ENCODE data around the gene KRT83.

Gene KRT83

GRCh38 chr12:52318241-52318990 lies 2.8 kb downstream of the KRT83 start:
- TF ChIP-seq CTCF (IDR thresholded peaks at IDR 0.05), result no peak

GRCh38 chr12:52317468-52318052 lies 3.6 kb downstream of the KRT83 start:
- TF ChIP-seq CTCF (IDR thresholded peaks at IDR 0.05), result no peak

GRCh38 chr12:52316701-52317100 lies 4.5 kb downstream of the KRT83 start:
- no peak for TF ChIP-seq CTCF (IDR thresholded peaks at IDR 0.05)

GRCh38 chr12:52316290-52316689 lies 4.9 kb downstream of the KRT83 start:
- TF ChIP-seq CTCF (IDR thresholded peaks at IDR 0.05), result no peak

GRCh38 chr12:52315721-52316120 lies 5.5 kb downstream of the KRT83 start:
- peak; percentile 28; the same call in 1 of the 2 replicates for TF ChIP-seq CTCF (IDR thresholded peaks at IDR 0.05)

GRCh38 chr12:52314511-52314910 lies 6.7 kb downstream of the KRT83 start:
- TF ChIP-seq CTCF (IDR thresholded peaks at IDR 0.05), result no peak

GRCh38 chr12:52313926-52314325 lies 7.3 kb downstream of the KRT83 start:
- no peak for TF ChIP-seq CTCF (IDR thresholded peaks at IDR 0.05)
